BLaER1 (cell line): ENCODE results near the gene TMEM271.

Source experiments
- H3K27ac ChIP-seq: shearing (Covaris generic); formaldehyde crosslinking; 2 replicates; pipeline ENCODE4 v1.8.1; 2022
- H3K27me3 ChIP-seq: shearing (Covaris generic); formaldehyde crosslinking; 2 replicates; pipeline ENCODE4 v1.8.1; 2022
- H3K36me3 ChIP-seq: shearing (Covaris generic); formaldehyde crosslinking; 2 replicates; pipeline ENCODE4 v1.8.1; 2022
- H3K4me1 ChIP-seq: shearing (Covaris generic); formaldehyde crosslinking; 2 replicates; pipeline ENCODE4 v1.8.1; 2022
- H3K4me2 ChIP-seq: shearing (Covaris generic); formaldehyde crosslinking; 2 replicates; pipeline ENCODE4 v1.8.1; 2022
- H3K4me3 ChIP-seq: shearing (Covaris generic); formaldehyde crosslinking; 2 replicates; pipeline ENCODE4 v1.8.1; 2022
- H3K9ac ChIP-seq: shearing (Covaris generic); formaldehyde crosslinking; 2 replicates; pipeline ENCODE4 v1.8.1; 2022
- H3K9me3 ChIP-seq: shearing (Covaris generic); formaldehyde crosslinking; 2 replicates; pipeline ENCODE4 v1.8.1; 2022
- H4K20me1 ChIP-seq: shearing (Covaris generic); formaldehyde crosslinking; 2 replicates; pipeline ENCODE4 v1.8.1; 2022
- Cebpa-rat ChIP-seq: shearing (Covaris generic); IDR thresholded peaks from 2 replicates; pipeline ENCODE4 v1.8.1; 2022

The TMEM271 gene

DNA sequence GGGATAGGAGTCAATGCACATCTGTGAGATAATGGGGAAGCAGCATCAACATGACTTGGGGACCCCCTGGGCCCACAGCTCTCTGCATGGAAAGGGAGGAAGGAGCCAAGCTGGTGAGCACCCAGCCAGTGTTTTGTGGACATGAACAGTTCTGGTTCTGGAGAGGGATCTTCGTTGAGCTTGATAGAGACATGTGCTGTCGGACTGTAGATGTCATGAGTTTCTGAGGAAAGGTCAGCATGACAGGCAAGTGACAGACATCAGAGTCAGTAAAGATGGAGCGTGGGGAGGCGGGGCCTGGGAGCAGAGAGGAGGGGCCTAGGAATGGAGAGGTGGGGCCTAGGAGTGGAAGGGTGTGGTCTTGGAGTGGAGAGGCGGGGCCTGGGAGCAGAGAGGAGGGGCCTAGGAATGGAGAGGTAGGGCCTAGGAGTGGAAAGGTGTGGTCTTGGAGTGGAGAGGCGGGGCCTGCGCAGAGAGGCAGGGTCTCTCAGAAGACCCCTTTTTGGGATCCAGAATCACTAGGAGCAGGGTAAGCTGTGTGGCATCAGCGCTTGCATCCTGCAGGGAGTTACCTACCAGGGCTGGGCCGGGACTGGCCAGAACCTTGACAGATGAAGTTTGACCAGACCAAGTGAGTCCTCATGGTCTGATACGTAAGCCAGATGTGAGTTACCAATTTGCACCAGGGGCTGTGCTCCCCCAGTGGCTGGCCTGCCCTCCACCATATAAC is 43.3 kb downstream of the TMEM271 start:
- no peak overlapping the region for H3K9ac ChIP-seq
- H3K4me1 ChIP-seq = no peaks in the 10 kb centered on the region
- H3K27me3 ChIP-seq = no peaks in the 10 kb centered on the region
- H3K36me3 ChIP-seq = peaks cover 93% of the 10 kb centered on the region
- TF ChIP-seq Cebpa-rat = no peak
- no peak overlapping the region for H3K4me3 ChIP-seq
- no peaks in the 10 kb centered on the region for H4K20me1 ChIP-seq
- no peak overlapping the region for H3K4me2 ChIP-seq
- H3K27ac ChIP-seq = no peak overlapping the region
- H3K9me3 ChIP-seq = no peaks in the 10 kb centered on the region

- Histone ChIP-seq H3K36me3 (peaks cover 94% of the 10 kb centered on the region), H3K27ac (no peak overlapping the region), H3K9me3 (no peaks in the 10 kb centered on the region), H3K4me1 (no peaks in the 10 kb centered on the region), H3K9ac (no peak overlapping the region), H3K4me2 (no peak overlapping the region), H4K20me1 (no peaks in the 10 kb centered on the region), H3K27me3 (no peaks in the 10 kb centered on the region), H3K4me3 (no peak overlapping the region)
- TF ChIP-seq Cebpa-rat = no peak
Observed at GRCh38 chr4:531721-532565, 44.2 kb downstream of the TMEM271 start.

GRCh38 chr4:531076-531475 is 45.0 kb downstream of the TMEM271 start:
- no peak overlapping the region for H3K27ac ChIP-seq

GRCh38 chr4:530017-530781 is 45.9 kb downstream of the TMEM271 start:
- H3K27me3 ChIP-seq = no peaks in the 10 kb centered on the region
- no peak overlapping the region for H3K4me2 ChIP-seq
- H3K4me3 ChIP-seq = no peak overlapping the region
- peaks cover 90% of the 10 kb centered on the region for H3K36me3 ChIP-seq
- no peak for TF ChIP-seq Cebpa-rat
- H3K4me1 ChIP-seq = no peaks in the 10 kb centered on the region
- H3K9ac ChIP-seq = no peak overlapping the region
- H3K9me3 ChIP-seq = no peaks in the 10 kb centered on the region
- H4K20me1 ChIP-seq = no peaks in the 10 kb centered on the region
- H3K27ac ChIP-seq = no peak overlapping the region

More at GRCh38 chr4:531076-531475, 45.0 kb downstream of the TMEM271 start:
- no peak for TF ChIP-seq Cebpa-rat
- Histone ChIP-seq H4K20me1 (no peaks in the 10 kb centered on the region), H3K4me3 (no peak overlapping the region), H3K36me3 (peaks cover 94% of the 10 kb centered on the region), H3K9ac (no peak overlapping the region), H3K27me3 (no peaks in the 10 kb centered on the region), H3K4me2 (no peak overlapping the region), H3K4me1 (no peaks in the 10 kb centered on the region), H3K9me3 (no peaks in the 10 kb centered on the region)

DNA sequence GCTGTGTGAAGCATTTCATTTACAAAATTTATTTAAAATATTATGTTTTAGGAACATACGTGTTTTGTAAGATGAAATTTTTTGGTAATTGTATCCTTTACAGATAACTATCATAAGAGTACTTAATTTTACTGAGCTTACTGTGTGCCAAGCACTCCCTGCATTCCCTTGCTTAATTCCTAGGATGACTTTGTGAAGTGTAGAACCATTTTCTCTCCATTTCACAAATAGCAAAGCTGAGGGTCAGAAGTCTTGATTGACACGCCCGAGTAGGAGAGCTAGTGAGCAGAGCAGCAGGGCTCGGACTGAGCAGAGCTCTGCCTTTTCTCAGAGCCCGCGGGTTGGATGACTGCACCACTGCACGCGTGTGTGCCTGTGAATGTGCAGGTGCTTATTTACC is 46.5 kb downstream of the TMEM271 start:
- no peaks in the 10 kb centered on the region for H3K27me3 ChIP-seq
- H3K4me1 ChIP-seq = no peaks in the 10 kb centered on the region
- no peak overlapping the region for H3K9ac ChIP-seq
- no peak overlapping the region for H3K27ac ChIP-seq
- H3K9me3 ChIP-seq = no peaks in the 10 kb centered on the region
- H4K20me1 ChIP-seq = no peaks in the 10 kb centered on the region
- H3K36me3 ChIP-seq = peaks cover 89% of the 10 kb centered on the region
- H3K4me3 ChIP-seq = no peak overlapping the region
- no peak for TF ChIP-seq Cebpa-rat
- no peak overlapping the region for H3K4me2 ChIP-seq

DNA sequence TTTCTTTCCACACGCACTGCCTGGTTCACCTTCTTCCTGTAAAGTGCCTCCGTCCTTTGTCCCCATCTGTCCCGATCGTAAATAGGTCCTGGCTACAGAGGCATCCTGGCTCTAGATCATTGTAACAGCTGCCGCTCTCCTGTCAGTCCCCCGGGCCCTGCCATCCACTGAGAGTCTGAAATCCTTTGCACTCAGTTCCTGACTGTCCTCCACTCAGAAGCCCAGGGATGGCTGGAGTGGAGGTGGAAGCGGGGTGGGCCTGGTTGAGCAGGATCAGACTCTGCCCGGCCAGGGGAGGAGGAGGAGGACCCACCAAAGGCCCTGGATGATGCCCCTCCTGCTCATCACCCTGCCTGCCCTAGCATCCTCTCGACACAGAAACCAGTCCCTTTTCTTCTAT is 47.3 kb downstream of the TMEM271 start:
- no peak overlapping the region for H3K4me2 ChIP-seq
- no peak overlapping the region for H3K4me3 ChIP-seq
- H3K27ac ChIP-seq = no peak overlapping the region
- H3K27me3 ChIP-seq = no peaks in the 10 kb centered on the region
- H3K4me1 ChIP-seq = no peaks in the 10 kb centered on the region
- H3K9ac ChIP-seq = no peak overlapping the region
- peaks cover 89% of the 10 kb centered on the region for H3K36me3 ChIP-seq
- TF ChIP-seq Cebpa-rat = no peak
- no peaks in the 10 kb centered on the region for H4K20me1 ChIP-seq
- H3K9me3 ChIP-seq = no peaks in the 10 kb centered on the region

GRCh38 chr4:528296-528695 is 47.8 kb downstream of the TMEM271 start:
- H3K9me3 ChIP-seq = no peaks in the 10 kb centered on the region
- no peaks in the 10 kb centered on the region for H3K4me1 ChIP-seq
- peaks cover 89% of the 10 kb centered on the region for H3K36me3 ChIP-seq
- no peak overlapping the region for H3K27ac ChIP-seq
- H3K4me2 ChIP-seq = no peak overlapping the region
- no peaks in the 10 kb centered on the region for H3K27me3 ChIP-seq
- H3K4me3 ChIP-seq = no peak overlapping the region
- no peak overlapping the region for H3K9ac ChIP-seq
- TF ChIP-seq Cebpa-rat = no peak
- no peaks in the 10 kb centered on the region for H4K20me1 ChIP-seq

DNA sequence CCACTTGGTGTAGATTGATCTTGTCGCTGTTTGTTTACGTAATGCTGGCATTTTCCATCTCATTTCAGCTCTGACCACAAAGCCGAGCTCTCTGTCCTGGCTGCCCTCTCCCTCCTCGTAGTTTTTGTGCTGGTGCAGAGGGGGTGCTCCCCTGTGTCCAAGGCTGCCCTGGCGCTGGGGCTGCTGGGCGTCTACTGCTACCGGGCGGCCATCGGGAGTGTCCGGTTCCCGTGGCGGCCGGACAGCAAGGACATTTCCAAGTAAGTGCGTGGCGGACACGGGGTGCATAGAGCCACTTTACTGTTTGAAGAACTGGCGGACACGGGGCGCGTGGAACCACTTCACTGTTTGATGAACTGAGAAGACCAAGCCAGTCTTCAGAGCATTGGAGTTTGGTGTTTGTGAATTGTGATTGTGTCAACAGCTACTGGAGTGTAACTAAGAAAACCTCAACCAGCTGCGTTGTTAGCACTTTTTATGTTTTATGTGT is 49.1 kb downstream of the TMEM271 start:
- Histone ChIP-seq H3K9ac (no peak overlapping the region), H3K36me3 (peaks cover 89% of the 10 kb centered on the region)

DNA sequence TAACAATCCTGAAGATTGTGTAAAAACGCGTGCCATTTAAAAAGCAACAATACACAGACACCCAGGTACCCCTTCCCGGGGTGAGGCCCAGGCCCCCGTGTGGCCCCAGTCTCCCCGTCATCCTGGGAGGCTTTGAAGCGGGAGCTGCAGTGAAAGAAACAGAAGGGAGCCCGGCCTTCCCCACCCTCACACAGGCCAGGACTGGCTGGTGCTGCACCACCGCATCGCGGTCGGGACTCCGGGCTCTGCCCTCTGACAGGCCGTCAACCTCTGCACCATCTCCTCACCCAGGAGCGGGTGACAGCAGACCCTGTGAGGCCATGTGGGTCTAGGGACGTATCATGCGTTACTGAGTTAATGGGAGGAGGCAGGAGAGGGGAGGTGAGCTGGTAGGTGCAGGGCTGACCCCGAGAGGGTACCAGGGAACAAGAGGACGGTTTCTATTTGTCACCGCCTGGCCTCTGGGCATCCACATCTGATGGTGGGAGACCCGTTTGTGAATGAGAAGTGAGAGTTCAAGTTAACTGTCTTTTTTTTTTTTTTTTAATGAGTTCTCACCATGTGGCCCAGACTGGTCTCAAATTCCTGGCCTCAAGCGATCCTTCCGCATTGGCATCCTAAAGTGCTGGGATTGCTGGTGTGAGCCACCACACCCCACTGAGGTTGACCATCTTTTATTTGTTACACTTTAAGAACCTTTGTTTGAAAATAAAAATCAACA is 49.7 kb downstream of the TMEM271 start:
- H4K20me1 ChIP-seq = no peaks in the 10 kb centered on the region
- H3K27ac ChIP-seq = no peak overlapping the region
- H3K4me3 ChIP-seq = no peak overlapping the region
- peaks cover 89% of the 10 kb centered on the region for H3K36me3 ChIP-seq
- no peak for TF ChIP-seq Cebpa-rat
- H3K9ac ChIP-seq = no peak overlapping the region
- no peaks in the 10 kb centered on the region for H3K27me3 ChIP-seq
- H3K4me1 ChIP-seq = no peaks in the 10 kb centered on the region
- H3K4me2 ChIP-seq = no peak overlapping the region
- H3K9me3 ChIP-seq = no peaks in the 10 kb centered on the region

More for the DNA sequence above, 49.1 kb downstream of the TMEM271 start:
- Histone ChIP-seq H3K4me2 (no peak overlapping the region), H3K4me1 (no peaks in the 10 kb centered on the region), H3K27me3 (no peaks in the 10 kb centered on the region), H3K9me3 (no peaks in the 10 kb centered on the region), H3K4me3 (no peak overlapping the region), H4K20me1 (no peaks in the 10 kb centered on the region), H3K27ac (no peak overlapping the region)
- TF ChIP-seq Cebpa-rat = no peak
